Nephron (organoid): Measurements from ENCODE around the gene ADAMTSL1.

Experiments used
- H3K27ac Mint-ChIP-seq, 3 experiments: 2 replicates each; pipeline ENCODE4 v1.8.0; 2020; ENCODE audit warnings: mixed read lengths in 3 of 3, mild to moderate bottlenecking in 2 of 3, moderate library complexity in 1 of 3
- H3K27me3 Mint-ChIP-seq: 2 replicates; pipeline ENCODE4 v1.8.0; 2021; ENCODE audit warnings: low read depth, mild to moderate bottlenecking, moderate library complexity, mixed read lengths
- H3K36me3 Mint-ChIP-seq: 2 replicates; pipeline ENCODE4 v1.8.0; 2020; ENCODE audit warnings: low read depth, mixed read lengths
- H3K4me1 Mint-ChIP-seq: 2 replicates; pipeline ENCODE4 v1.8.0; 2020; ENCODE audit warnings: mixed read lengths
- H3K4me3 Mint-ChIP-seq, 3 experiments: 2 replicates each; pipeline ENCODE4 v1.8.0; 2020; ENCODE audit warnings: mild to moderate bottlenecking in 3 of 3, mixed read lengths in 3 of 3, moderate library complexity in 2 of 3
- H3K9me3 Mint-ChIP-seq: 2 replicates; pipeline ENCODE4 v1.8.0; 2020; ENCODE audit warnings: mixed read lengths
- CTCF ChIP-seq, 3 experiments: fragments of 200-600 bp; sonication (generic); IDR thresholded peaks; one replicate each; pipeline ENCODE4 v1.5.0; 2021; ENCODE audit warnings: antibody characterized with exemption in 3 of 3; ENCODE audit not compliant: unreplicated experiment in 3 of 3

Gene ADAMTSL1

GRCh38 chr9:18606281-18606680 lies 132.3 kb downstream of the ADAMTSL1 start:
- Mint-ChIP-seq H3K4me3 (no peak overlapping the region), H3K36me3 (no peaks in the 10 kb centered on the region), H3K27me3 (no peaks in the 10 kb centered on the region), H3K4me1 (peaks cover 45% of the 10 kb centered on the region), H3K27ac (peak overlapping the region; percentile 49 to 82 (median 76)), H3K9me3 (no peaks in the 10 kb centered on the region)
- no peak for TF ChIP-seq CTCF (IDR thresholded peaks at IDR 0.05; ENCODE audit: unreplicated experiment in 3 of 3)

DNA sequence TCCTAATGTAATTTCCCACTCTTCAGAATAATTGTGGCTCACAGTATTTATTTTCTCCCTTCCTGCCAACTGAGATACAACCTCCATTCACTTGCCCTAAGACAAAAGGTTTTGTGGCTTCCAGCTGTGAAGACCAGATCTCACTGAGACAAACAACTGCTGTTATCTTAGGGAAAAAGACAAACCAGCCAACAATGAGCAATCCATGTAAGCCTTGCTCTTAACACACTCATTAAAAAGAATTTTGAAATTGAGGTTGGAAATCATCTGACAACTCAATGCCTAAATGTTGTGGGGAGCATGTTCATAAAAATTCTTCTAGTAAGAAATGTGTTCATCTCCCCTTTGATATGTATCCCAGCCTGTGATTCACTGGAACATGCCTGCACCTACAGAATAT lies 132.9 kb downstream of the ADAMTSL1 start:
- H3K27me3 Mint-ChIP-seq, result no peaks in the 10 kb centered on the region
- no peaks in the 10 kb centered on the region for H3K36me3 Mint-ChIP-seq
- no peak for TF ChIP-seq CTCF (IDR thresholded peaks at IDR 0.05; ENCODE audit: unreplicated experiment in 3 of 3)
- no peaks in the 10 kb centered on the region for H3K9me3 Mint-ChIP-seq
- H3K4me1 Mint-ChIP-seq, result peaks cover 51% of the 10 kb centered on the region
- H3K4me3 Mint-ChIP-seq, result peak overlapping the region in 1 of 3 experiments; percentile 5
- H3K27ac Mint-ChIP-seq, result peak overlapping the region; percentile 49 to 82 (median 76)

DNA sequence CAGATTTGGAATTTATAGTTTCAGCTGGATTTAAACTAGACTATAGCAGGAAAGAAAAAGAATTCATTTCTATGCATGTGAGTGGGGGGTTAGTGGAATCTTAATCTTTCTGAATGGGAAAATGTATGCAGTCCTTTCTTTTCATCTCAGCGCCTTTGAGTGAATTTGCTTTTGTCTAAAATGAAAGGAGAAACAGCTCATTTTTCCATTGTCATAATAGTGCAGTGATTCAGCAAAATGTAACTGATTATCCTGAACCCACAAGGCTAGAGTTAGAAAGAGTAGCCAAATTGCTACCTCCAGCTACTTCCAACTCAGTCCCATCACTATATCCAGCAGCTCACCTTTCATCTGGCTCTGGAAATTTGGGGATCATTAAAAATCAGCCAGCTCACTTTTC lies 134.4 kb downstream of the ADAMTSL1 start:
- Mint-ChIP-seq H3K27me3 (no peaks in the 10 kb centered on the region), H3K4me1 (peaks cover 66% of the 10 kb centered on the region), H3K4me3 (no peak overlapping the region), H3K27ac (no peak overlapping the region), H3K9me3 (no peaks in the 10 kb centered on the region), H3K36me3 (peaks cover 4% of the 10 kb centered on the region)
- no peak for TF ChIP-seq CTCF (IDR thresholded peaks at IDR 0.05; ENCODE audit: unreplicated experiment in 3 of 3)

DNA sequence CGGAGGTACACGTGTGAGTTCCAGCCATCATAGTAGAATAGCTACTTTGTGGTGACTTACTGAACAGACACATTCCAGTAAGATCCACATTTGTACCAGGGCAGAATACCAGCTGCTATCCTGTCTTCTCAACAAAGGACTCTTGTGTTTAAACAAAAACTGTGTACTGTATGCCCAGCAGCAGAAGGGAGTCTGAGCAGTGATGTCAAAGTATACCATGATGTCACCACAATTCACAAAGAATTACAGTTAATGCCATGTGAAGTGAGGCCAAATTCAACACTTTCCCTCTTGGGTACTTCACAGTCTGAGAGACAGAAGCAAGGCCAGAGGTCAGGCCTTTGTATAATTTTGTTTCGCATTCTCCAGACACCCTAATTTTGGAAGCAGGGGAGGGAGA lies 137.0 kb downstream of the ADAMTSL1 start:
- Mint-ChIP-seq H3K36me3 (peaks cover 4% of the 10 kb centered on the region), H3K9me3 (peaks cover 2% of the 10 kb centered on the region), H3K4me1 (peaks cover 66% of the 10 kb centered on the region), H3K27me3 (no peaks in the 10 kb centered on the region), H3K27ac (peak overlapping the region; percentile 57 to 88 (median 63)), H3K4me3 (peak overlapping the region in 1 of 3 experiments; percentile 29)
- no peak for TF ChIP-seq CTCF (IDR thresholded peaks at IDR 0.05; ENCODE audit: unreplicated experiment in 3 of 3)

DNA sequence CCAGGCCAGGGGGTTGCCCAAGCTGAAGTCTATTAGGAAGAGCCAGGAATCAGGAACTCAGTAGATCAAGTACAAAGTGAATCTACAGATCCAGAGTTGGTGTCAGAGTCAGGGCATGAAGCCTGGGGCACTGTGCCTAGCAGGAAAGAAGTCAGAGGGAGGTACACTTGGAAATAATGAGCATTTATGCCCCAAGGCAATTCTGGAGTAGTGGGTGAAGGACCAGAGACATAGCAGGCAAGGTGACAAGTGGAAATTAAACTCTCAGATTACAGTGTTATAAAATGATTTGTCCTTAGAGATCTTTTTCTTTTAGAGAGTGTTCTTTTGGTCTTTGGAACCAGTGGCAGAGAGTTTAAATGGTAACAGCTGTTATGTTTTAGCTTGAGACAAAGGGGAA lies 138.0 kb downstream of the ADAMTSL1 start:
- Mint-ChIP-seq H3K36me3 (peaks cover 4% of the 10 kb centered on the region), H3K9me3 (peaks cover 2% of the 10 kb centered on the region), H3K27me3 (no peaks in the 10 kb centered on the region), H3K4me1 (peaks cover 57% of the 10 kb centered on the region), H3K27ac (peak overlapping the region; percentile 18 to 63 (median 57)), H3K4me3 (no peak overlapping the region)
- no peak for TF ChIP-seq CTCF (IDR thresholded peaks at IDR 0.05; ENCODE audit: unreplicated experiment in 3 of 3)

- Mint-ChIP-seq H3K9me3 (peaks cover 2% of the 10 kb centered on the region), H3K27ac (peak overlapping the region in 2 of 3 experiments; percentile 31 to 57), H3K4me1 (peaks cover 66% of the 10 kb centered on the region), H3K27me3 (no peaks in the 10 kb centered on the region), H3K4me3 (no peak overlapping the region), H3K36me3 (peaks cover 4% of the 10 kb centered on the region)
- no peak for TF ChIP-seq CTCF (IDR thresholded peaks at IDR 0.05; ENCODE audit: unreplicated experiment in 3 of 3)
These were observed 140.2 kb downstream of the ADAMTSL1 start for GRCh38 chr9:18614116-18614515.
